Measurements from ENCODE around the gene WDR46. TPM values are rescaled to one million over a fixed set of nuclear protein-coding genes. Genes with fewer than 3 reads are reported as not detected.

WDR46 gene
- total and polyA plus RNA-seq, 2 of the 8 experiments (the other 6 are each of a cell fraction or from before 2014, with no cell fraction given), result 69.7 to 91.0 TPM

GRCh38 chr6:33305052-33305451 is 16.0 kb upstream of the WDR46 start:
- H2AK5ac ChIP-seq (ENCODE audit: low read depth, low read length), result no peak overlapping the region
- no peak overlapping the region for H2BK15ac ChIP-seq (ENCODE audit: low read length)
- TF ChIP-seq MAX (IDR thresholded peaks at IDR 0.05), result no peak
- TF ChIP-seq GABPA (IDR thresholded peaks at IDR 0.05; ENCODE audit: borderline replicate concordance, insufficient read depth, low read length), result no peak
- no peak for TF ChIP-seq CBX5 (IDR thresholded peaks at IDR 0.05; ENCODE audit: low read depth, low read length)
- no peak for TF ChIP-seq MAFK (IDR thresholded peaks at IDR 0.05; ENCODE audit: low read depth, low read length)
- no peak for TF ChIP-seq HDAC6 (IDR thresholded peaks at IDR 0.05; ENCODE audit: low read depth, low read length)
- TF ChIP-seq BRCA1 (IDR thresholded peaks at IDR 0.05; ENCODE audit: low read depth, low read length), result no peak
- TF ChIP-seq POLR2A (IDR thresholded peaks at IDR 0.05; ENCODE audit: control extremely low read depth in 1 of 2, low read depth in 2 of 2, low read length in 2 of 2), result no peak
- no peak for TF ChIP-seq SRF (IDR thresholded peaks at IDR 0.05; ENCODE audit: low read depth, low read length)
- no peak for TF ChIP-seq ATF2 (IDR thresholded peaks at IDR 0.05; ENCODE audit: low read length)
- 88% methylated on average over 8 of the region's 8 CpGs; no CpG with 5 or more reads in 1 of the 2 experiments for WGBS, 2 experiments (ENCODE audit: extremely low coverage in 1 of 2, insufficient coverage in 1 of 2, insufficient read length in 1 of 2, insufficient replicate concordance in 2 of 2, low coverage in 1 of 2, low lambda C conversion rate in 2 of 2, missing lambda C conversion rate in 1 of 2)
- no peak overlapping the region for H4K8ac ChIP-seq (ENCODE audit: extremely low read depth, insufficient read depth, low read length)
- no peak overlapping the region for H2BK12ac ChIP-seq (ENCODE audit: low read depth, low read length)
- H2AFZ ChIP-seq (ENCODE audit: low read length), result no peak overlapping the region
- ChIA-PET CTCF (ENCODE audit: partially characterized antibody) (no interaction called here), POLR2A (ENCODE audit: partially characterized antibody) (interaction anchor here (0.8 to 1.3 kb wide), 3 partner anchors 10 to 34 kb away, joined by 3 read pairs; partner anchors contain the start of genes RPS18, VPS52 and ZBTB22)
- H4K5ac ChIP-seq (ENCODE audit: insufficient read length, low read depth, low read length), result no peak overlapping the region
- H3K36me3 ChIP-seq (ENCODE audit: control insufficient read depth in 2 of 4, insufficient read depth in 4 of 4, low read length in 3 of 4), result no peaks in the 10 kb centered on the region; a peak in 2 of 8 replicates
- H3K14ac ChIP-seq (ENCODE audit: insufficient read length), result no peak overlapping the region
- H4K91ac ChIP-seq (replicated peaks; ENCODE audit: insufficient read length, low read length), result no peak overlapping the region
- H3K23me2 ChIP-seq (ENCODE audit: low read depth, low read length), result no peaks in the 10 kb centered on the region
- H3K4me1 ChIP-seq (replicated peaks in 1 of 4; ENCODE audit: control insufficient read depth in 3 of 4, insufficient read depth in 4 of 4, low read length in 3 of 4), result no peaks in the 10 kb centered on the region
- H3K4me3 ChIP-seq (ENCODE audit: extremely low read depth in 1 of 4, insufficient read depth in 2 of 4, low read depth in 3 of 4, low read length in 4 of 4), result no peak overlapping the region
- no peak overlapping the region for H3K9ac ChIP-seq (replicated peaks in 1 of 4; ENCODE audit: extremely low read depth in 1 of 4, low read depth in 3 of 4, low read length in 3 of 4)
- H3K4ac ChIP-seq (replicated peaks; ENCODE audit: insufficient read length, low read depth, low read length), result no peak overlapping the region
- peaks cover 0 to 15% of the 10 kb centered on the region in 2 experiments; a peak in 2 of 4 replicates for H3K79me2 ChIP-seq (ENCODE audit: control insufficient read depth in 1 of 2, insufficient read depth in 2 of 2, low read length in 2 of 2)
- no peak overlapping the region for H3K4me2 ChIP-seq (ENCODE audit: insufficient read depth in 1 of 2, low read depth in 2 of 2, low read length in 2 of 2)
- no peak overlapping the region for H2BK20ac ChIP-seq (ENCODE audit: low read length)
- no peak overlapping the region for H3K23ac ChIP-seq (ENCODE audit: insufficient read length)
- H3K27ac ChIP-seq (ENCODE audit: low read depth, low read length), result no peak overlapping the region
- H2BK5ac ChIP-seq (ENCODE audit: low read depth, low read length), result no peak overlapping the region
- no peak overlapping the region for H3K56ac ChIP-seq (replicated peaks; ENCODE audit: insufficient read length, low read depth, low read length)
- H4K20me1 ChIP-seq (replicated peaks in 1 of 2; ENCODE audit: control insufficient read depth in 1 of 2, insufficient read depth in 2 of 2, low read length in 2 of 2), result peaks cover 0 to 4% of the 10 kb centered on the region in 2 experiments
- no peaks in the 10 kb centered on the region for H3K9me3 ChIP-seq (ENCODE audit: insufficient read depth in 2 of 2, low read depth in 1 of 2, low read length in 1 of 2)
- 0 out of 2 replicates have a peak, but pooled peaks cover 3% of the 10 kb centered on the region for H3K79me1 ChIP-seq (ENCODE audit: low read depth, low read length)
- H3K27me3 ChIP-seq (replicated peaks in 1 of 4; ENCODE audit: control insufficient read depth in 3 of 4, extremely low read depth in 1 of 4, insufficient read depth in 3 of 4, low read length in 3 of 4), result no peaks in the 10 kb centered on the region
- H2BK120ac ChIP-seq (replicated peaks; ENCODE audit: low read depth, low read length), result no peak overlapping the region
- FAIRE-seq (no peak), DNase-seq (ENCODE audit: low read depth in 1 of 2, low spot score in 2 of 2) (no peak)
- no peak overlapping the region for H3K18ac ChIP-seq (ENCODE audit: extremely low read depth, low read length)
